GM12878 (cell line): ENCODE data around the gene SIX3. TPM values are rescaled to one million over a fixed set of nuclear protein-coding genes. Genes with fewer than 3 reads are reported as not detected.

Experiments
- ATAC-seq: fragments of 200-7000 bp; cut with Tn5 transposase; 3 replicates; pipeline ENCODE4 v1.9.1; 2020; ENCODE audit warnings: mild to moderate bottlenecking, moderate library complexity
- BruUV-seq: library from RNA; stranded (reverse); fragments of 400-500 nt; replicated peaks from 2 replicates; lab custom pipeline; 2021; lab: Mats Ljungman, UMichigan
- CTCF ChIA-PET: fragments of 300-600 bp; sonication (Branson Sonifier 250); formaldehyde crosslinking; extraction: SDS; loops from one replicate; lab custom pipeline; 2021; ENCODE audit warnings: inconsistent platforms; lab: Yijun Ruan, JAX
- POLR2A ChIA-PET: fragments of 350-600 bp; formaldehyde crosslinking; extraction: SDS; loops from one replicate; lab custom pipeline; 2021; ENCODE audit warnings: inconsistent platforms; lab: Charles Lee
- RAD21 ChIA-PET: fragments of 300-600 bp; sonication (Branson Sonifier 250); formaldehyde crosslinking; loops from one replicate; lab custom pipeline; 2023; ENCODE audit warnings: antibody characterized with exemption; ENCODE audit not compliant: unreplicated experiment; lab: Charles Lee
- SMC1A ChIA-PET: fragments of 300-600 bp; sonication (Branson Sonifier 250); formaldehyde crosslinking; loops from one replicate; lab custom pipeline; 2023; ENCODE audit not compliant: unreplicated experiment, uncharacterized antibody; lab: Charles Lee
- DNase-seq: peaks from one replicate; pipeline ENCODE4 v3.0.0-alpha.2; 2011; ENCODE audit warnings: low read depth, low spot score
- FAIRE-seq: peaks from 3 replicates; lab custom pipeline; 2011; peaks lifted over from hg19 to GRCh38; lab: Jason Lieb, UNC
- H2AFZ ChIP-seq: 2 replicates; pipeline ENCODE4 v1.6.0; 2011; ENCODE audit warnings: low read depth, low read length, control low read depth; ENCODE audit not compliant: control insufficient read depth
- H3K27ac ChIP-seq: 2 replicates; pipeline ENCODE4 v1.5.1; 2011; ENCODE audit warnings: control low read depth; ENCODE audit not compliant: control insufficient read depth, insufficient read depth
- H3K27me3 ChIP-seq, 2 experiments: replicated peaks in 1 of 2; 2 replicates each; pipeline versions ENCODE4 v1.6.0 to v1.6.1; 2011; ENCODE audit warnings: low read length in 1 of 2; ENCODE audit not compliant: control insufficient read depth in 2 of 2, insufficient read depth in 2 of 2
- H3K36me3 ChIP-seq, 2 experiments: 2 replicates each; pipeline ENCODE4 v1.5.1; 2011; ENCODE audit warnings: low read length in 1 of 2; ENCODE audit not compliant: control insufficient read depth in 2 of 2, insufficient read depth in 2 of 2
- H3K4me1 ChIP-seq: 2 replicates; pipeline ENCODE4 v1.6.1; 2011; ENCODE audit warnings: mild to moderate bottlenecking, low read length, moderate library complexity, mixed read lengths; ENCODE audit not compliant: control insufficient read depth, insufficient read depth
- H3K4me2 ChIP-seq: 2 replicates; pipeline ENCODE4 v1.6.0; 2011; ENCODE audit warnings: control low read depth; ENCODE audit not compliant: control insufficient read depth, insufficient read depth
- H3K4me3 ChIP-seq: fragments of 200-600 bp; sonication (generic); 2 replicates; pipeline ENCODE4 v1.5.1; 2016
- H3K79me2 ChIP-seq: 2 replicates; pipeline ENCODE4 v1.6.0; 2011; ENCODE audit warnings: low read length; ENCODE audit not compliant: control insufficient read depth, insufficient read depth
- H3K9ac ChIP-seq: 2 replicates; pipeline ENCODE4 v1.8.0; 2011; ENCODE audit warnings: low read length, control low read depth, mixed read lengths; ENCODE audit not compliant: control insufficient read depth, insufficient read depth
- H3K9me3 ChIP-seq: replicated peaks from 3 replicates; pipeline ENCODE4 v1.5.1; 2011; ENCODE audit warnings: mild to moderate bottlenecking, low read length; ENCODE audit not compliant: control insufficient read depth, insufficient read depth
- H4K20me1 ChIP-seq: 2 replicates; pipeline ENCODE4 v1.6.0; 2011; ENCODE audit not compliant: control insufficient read depth, insufficient read depth
- GATAD2B ChIP-seq: fragments of 450-650 bp; conservative IDR thresholded peaks from 2 replicates; pipeline ENCODE4 v1.6.1; 2017; ENCODE audit warnings: low read depth, mild to moderate bottlenecking, moderate library complexity
- NFIC ChIP-seq: IDR thresholded peaks from 2 replicates; pipeline ENCODE4 v1.6.1; 2012; ENCODE audit warnings: low read depth, mild to moderate bottlenecking, inconsistent platforms, low read length, moderate library complexity
- POU2F2 ChIP-seq: IDR thresholded peaks from 3 replicates; pipeline ENCODE4 v1.6.1; 2011; ENCODE audit warnings: low read depth, mild to moderate bottlenecking, low read length, borderline replicate concordance
- SIX5 ChIP-seq: IDR thresholded peaks from 2 replicates; pipeline ENCODE4 v1.6.1; 2011; ENCODE audit warnings: mild to moderate bottlenecking, low read depth, low read length, moderate library complexity; ENCODE audit not compliant: severe bottlenecking
- WGBS: methylation state at CpG from one replicate; pipeline ENCODE4 v1.1.6; 2016; ENCODE audit warnings: low lambda C conversion rate; ENCODE audit not compliant: insufficient replicate concordance, insufficient coverage; ENCODE audit errors: missing lambda C conversion rate; 5-methylcytosine and 5-hydroxymethylcytosine counted together
- in situ Hi-C: fragments of 300-500 bp; cut with MboI; formaldehyde crosslinking; loops from 9 replicates; pipeline ENCODE4 v1.14.3; 2018; ENCODE audit warnings: mixed read lengths
- intact Hi-C: fragments of 100-400 bp; cut with micrococcal nuclease; formaldehyde crosslinking; loops from one replicate; pipeline ENCODE4 v1.14.2; 2022; ENCODE audit not compliant: unreplicated experiment
- polyA plus RNA-seq, 11 experiments: library from polyadenylated mRNA; depleted of rRNA in 4 of 11; unstranded in 6 of 11; stranded (reverse) in 5 of 11; fragments of >200 nt; fragmentation: Nextera tagmentation in 4 of 11; fragmentation: Illumina TruSeq in 1 of 11; extraction: Ambion mirVana in 4 of 11; extraction: Trizol in 1 of 11; gene quantifications; 1 replicate in 1 of 11; 2 replicates in 10 of 11; pipeline versions ENCODE4 v1.2.1 to v1.2.3, GENCODE V29; 2011 to 2016; ENCODE audit warnings: inconsistent platforms in 2 of 11, missing spikeins in 2 of 11, low read depth in 1 of 11
- total RNA-seq, 4 experiments: library from RNA; depleted of rRNA in 3 of 4; stranded (reverse); fragments of >200 nt in 3 of 4; fragmentation: Illumina TruSeq in 1 of 4; extraction: Trizol in 1 of 4; gene quantifications; 2 replicates each; pipeline versions ENCODE4 v1.2.1 to v1.2.3, GENCODE V29; 2013 to 2021

Gene SIX3
- total and polyA plus RNA-seq, 10 of the 15 experiments (the other 5 are each of a cell fraction or from before 2014, with no cell fraction given), result 0.05 to 0.42 (median 0.13) TPM; not detected in 4

DNA sequence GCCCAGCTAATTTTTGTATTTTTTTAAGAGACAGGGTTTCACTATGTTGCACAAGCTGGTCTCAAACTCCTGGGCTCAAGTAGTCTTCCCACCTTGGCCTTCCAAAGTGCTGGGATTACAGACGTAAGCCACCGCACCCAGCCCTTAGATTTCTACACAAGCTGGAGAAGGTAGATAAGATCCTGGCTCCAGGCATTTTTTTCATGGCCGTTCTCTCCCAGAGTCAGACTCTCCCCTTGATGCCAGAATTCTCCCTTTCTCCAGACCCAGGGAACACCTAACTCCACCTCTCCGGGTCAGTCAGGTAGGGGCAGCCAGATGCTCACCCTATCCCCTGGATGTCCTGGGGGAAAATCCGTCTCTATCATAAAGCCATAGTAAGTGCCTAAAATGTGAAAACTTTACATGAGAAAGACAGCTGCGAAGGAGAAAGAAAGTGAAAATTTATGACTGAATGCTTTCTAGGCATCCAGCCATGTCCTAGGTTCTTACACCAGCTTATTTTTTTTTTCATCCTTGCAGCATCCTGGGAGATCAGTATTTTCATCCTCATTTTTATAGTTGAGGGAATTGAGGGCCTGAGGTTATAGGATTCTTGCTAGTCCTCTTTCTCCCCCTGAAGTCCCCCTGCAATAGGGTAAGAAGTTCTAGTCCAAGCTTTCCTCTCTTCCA lies 16.3 kb downstream of the SIX3 start:
- in situ Hi-C loops, result loop anchor here (10.0 kb wide), 3 partner anchors 403 to 913 kb away; no protein-coding TSS in a partner anchor
- H3K36me3 ChIP-seq, result no peaks in the 10 kb centered on the region
- no peak overlapping the region for H3K4me3 ChIP-seq
- ChIA-PET POLR2A (interaction anchor here (0.5 kb wide), 1 partner anchor 240 kb away, joined by 5 read pairs; no protein-coding TSS in a partner anchor), SMC1A (interaction anchor here (0.7 to 6.2 kb wide), 10 partner anchors 14 to 570 kb away, joined by 3 to 130 read pairs (median 16); no protein-coding TSS in a partner anchor), CTCF (interaction anchor here (0.9 to 11.2 kb wide), 15 partner anchors 11 to 914 kb away, joined by 3 to 321 read pairs (median 6); no protein-coding TSS in a partner anchor), RAD21 (interaction anchor here (0.6 to 6.4 kb wide), 8 partner anchors 287 to 914 kb away, joined by 3 to 121 read pairs (median 20); no protein-coding TSS in a partner anchor)
- no peaks in the 10 kb centered on the region for H3K79me2 ChIP-seq
- no peaks in the 10 kb centered on the region; the same call in 1 of the 2 replicates for H3K4me1 ChIP-seq
- H3K27me3 ChIP-seq, result peaks cover 5 to 23% of the 10 kb centered on the region in 2 experiments
- TF ChIP-seq SIX5 (no peak), NFIC (no peak), POU2F2 (no peak), GATAD2B (no peak)
- ATAC-seq (no peak), DNase-seq (no peak), FAIRE-seq (no peak)
- H2AFZ ChIP-seq, result no peak overlapping the region
- H3K9me3 ChIP-seq, result no peaks in the 10 kb centered on the region; the same call in 2 of the 3 replicates
- no peak overlapping the region for H3K9ac ChIP-seq
- 42% methylated on average over 6 of the region's 6 CpGs for WGBS
- no peaks in the 10 kb centered on the region; the same call in 1 of the 2 replicates for H4K20me1 ChIP-seq
- intact Hi-C loops, result loop anchor here (5.0 to 10.0 kb wide), 4 partner anchors 243 to 870 kb away; no protein-coding TSS in a partner anchor
- no TSS peak for BruUV-seq
- H3K4me2 ChIP-seq, result no peak overlapping the region
- no peak overlapping the region for H3K27ac ChIP-seq
